IMR-90 (cell line): Measurements from ENCODE around the gene CFAP20. TPM values are rescaled to one million over a fixed set of nuclear protein-coding genes. Genes with fewer than 3 reads are reported as not detected.

Experiments used
- ATAC-seq: fragments of 200-7000 bp; cut with Tn5 transposase; 2 replicates; pipeline ENCODE4 v1.9.1; 2020; ENCODE audit warnings: low read depth, mild to moderate bottlenecking, moderate library complexity
- BruUV-seq: library from RNA; stranded (reverse); fragments of 400-500 nt; replicated peaks from 2 replicates; lab custom pipeline; 2021; lab: Mats Ljungman, UMichigan
- CTCF ChIA-PET: fragments of 300-600 bp; formaldehyde crosslinking; extraction: SDS; loops from one replicate; lab custom pipeline; 2021; ENCODE audit warnings: antibody characterized with exemption; lab: Yijun Ruan, JAX
- POLR2A ChIA-PET: fragments of 300-600 bp; sonication (Branson Sonifier 250); formaldehyde crosslinking; loops from one replicate; lab custom pipeline; 2022; ENCODE audit warnings: antibody characterized with exemption; ENCODE audit not compliant: unreplicated experiment; lab: Charles Lee
- DNase-seq: peaks from one replicate; pipeline ENCODE4 v3.0.0; 2013
- H2AFZ ChIP-seq: replicated peaks from 2 replicates; pipeline ENCODE3; 2013; ENCODE audit warnings: low read length, mild to moderate bottlenecking; ENCODE audit not compliant: poor library complexity
- H2AK5ac ChIP-seq: 2 replicates; pipeline ENCODE4 v1.6.1; 2013; ENCODE audit warnings: low read depth, low read length, inconsistent platforms
- H2AK9ac ChIP-seq: replicated peaks from 2 replicates; pipeline ENCODE3; 2013; ENCODE audit warnings: mild to moderate bottlenecking, low read depth, low read length, moderate library complexity; ENCODE audit not compliant: poor library complexity
- H2BK120ac ChIP-seq: 2 replicates; pipeline ENCODE4 v1.6.1; 2013; ENCODE audit warnings: low read depth, low read length, inconsistent platforms
- H2BK15ac ChIP-seq: 3 replicates; pipeline ENCODE4 v1.6.1; 2013; ENCODE audit warnings: low read depth, low read length, inconsistent platforms
- H2BK20ac ChIP-seq: 2 replicates; pipeline ENCODE4 v1.6.1; 2013; ENCODE audit warnings: low read depth, mild to moderate bottlenecking, inconsistent platforms, low read length, moderate library complexity
- H2BK5ac ChIP-seq: 2 replicates; pipeline ENCODE4 v1.6.1; 2013; ENCODE audit warnings: mild to moderate bottlenecking, low read depth, low read length, inconsistent platforms; ENCODE audit not compliant: poor library complexity, severe bottlenecking
- H3K14ac ChIP-seq: replicated peaks from 2 replicates; pipeline ENCODE4 v1.6.1; 2013; ENCODE audit warnings: low read depth, low read length, inconsistent platforms
- H3K18ac ChIP-seq: 2 replicates; pipeline ENCODE4 v1.6.1; 2013; ENCODE audit warnings: low read depth, low read length, control low read depth
- H3K23ac ChIP-seq: 2 replicates; pipeline ENCODE4 v1.6.1; 2013; ENCODE audit warnings: low read depth, low read length, inconsistent platforms
- H3K27ac ChIP-seq: 2 replicates; pipeline ENCODE4 v1.5.1; 2013; ENCODE audit warnings: mild to moderate bottlenecking, control low read depth, low read length; ENCODE audit not compliant: insufficient read depth
- H3K27me3 ChIP-seq: 2 replicates; pipeline ENCODE4 v1.6.1; 2013; ENCODE audit warnings: low read length; ENCODE audit not compliant: control insufficient read depth, insufficient read depth
- H3K36me3 ChIP-seq: 2 replicates; pipeline ENCODE4 v1.6.1; 2013; ENCODE audit warnings: low read length, mixed read lengths; ENCODE audit not compliant: control insufficient read depth, insufficient read depth
- H3K4ac ChIP-seq: 2 replicates; pipeline ENCODE4 v1.6.1; 2013; ENCODE audit warnings: low read depth, low read length, inconsistent platforms
- H3K4me1 ChIP-seq: 2 replicates; pipeline ENCODE4 v1.6.1; 2013; ENCODE audit warnings: low read length, mixed read lengths; ENCODE audit not compliant: control insufficient read depth, insufficient read depth
- H3K4me2 ChIP-seq: 2 replicates; pipeline ENCODE4 v1.6.1; 2013; ENCODE audit warnings: low read depth, mild to moderate bottlenecking, control low read depth, low read length, moderate library complexity
- H3K4me3 ChIP-seq: 2 replicates; pipeline ENCODE4 v1.5.1; 2013; ENCODE audit warnings: low read depth, mild to moderate bottlenecking, control low read depth, low read length, moderate library complexity; ENCODE audit not compliant: insufficient read depth
- H3K56ac ChIP-seq: 2 replicates; pipeline ENCODE4 v1.6.1; 2013; ENCODE audit warnings: low read length, inconsistent platforms; ENCODE audit not compliant: insufficient read depth; ENCODE audit errors: extremely low read depth
- H3K79me1 ChIP-seq, 2 experiments: 2 replicates each; pipeline ENCODE4 v1.6.1; 2013; ENCODE audit warnings: low read length in 2 of 2, inconsistent platforms in 1 of 2, low read depth in 1 of 2
- H3K9ac ChIP-seq: 2 replicates; pipeline ENCODE4 v1.6.1; 2013; ENCODE audit warnings: low read depth, low read length, control low read depth
- H3K9me1 ChIP-seq: 2 replicates; pipeline ENCODE4 v1.6.1; 2013; ENCODE audit warnings: low read length, inconsistent platforms; ENCODE audit not compliant: insufficient read depth
- H3K9me3 ChIP-seq: 2 replicates; pipeline ENCODE4 v1.6.1; 2013; ENCODE audit warnings: low read length; ENCODE audit not compliant: control insufficient read depth, insufficient read depth
- H4K20me1 ChIP-seq: 2 replicates; pipeline ENCODE4 v1.6.1; 2013; ENCODE audit warnings: low read length, inconsistent platforms; ENCODE audit not compliant: insufficient read depth
- H4K5ac ChIP-seq: 2 replicates; pipeline ENCODE4 v1.6.1; 2013; ENCODE audit warnings: mild to moderate bottlenecking, low read depth, low read length, control low read depth
- H4K8ac ChIP-seq, 2 experiments: 2 replicates each; pipeline ENCODE4 v1.6.1; 2013; ENCODE audit warnings: low read depth in 2 of 2, low read length in 2 of 2, control low read depth in 1 of 2, inconsistent platforms in 1 of 2
- H4K91ac ChIP-seq: 2 replicates; pipeline ENCODE4 v1.6.1; 2013; ENCODE audit warnings: low read depth, low read length, inconsistent platforms; ENCODE audit not compliant: insufficient read depth
- BHLHE40 ChIP-seq: fragments of 150-350 bp; IDR thresholded peaks from 2 replicates; pipeline ENCODE4 v1.6.1; 2016; ENCODE audit warnings: mild to moderate bottlenecking, low read depth, low read length
- FOS ChIP-seq: fragments of 150-350 bp; IDR thresholded peaks from 2 replicates; pipeline ENCODE4 v1.6.1; 2016; ENCODE audit warnings: low read depth, low read length
- MAFK ChIP-seq: IDR thresholded peaks from 2 replicates; pipeline ENCODE4 v1.6.1; 2012; ENCODE audit warnings: low read depth, low read length, improper control_type of control experiment
- MAZ ChIP-seq: IDR thresholded peaks from 2 replicates; pipeline ENCODE4 v1.6.1; 2012; ENCODE audit warnings: low read depth, mild to moderate bottlenecking, low read length, improper control_type of control experiment, moderate library complexity, borderline replicate concordance
- NFE2L2 ChIP-seq: fragments of 150-350 bp; IDR thresholded peaks from 2 replicates; pipeline ENCODE4 v1.6.1; 2016; ENCODE audit warnings: low read depth, mild to moderate bottlenecking, low read length
- SMC3 ChIP-seq: fragments of 150-350 bp; IDR thresholded peaks from 2 replicates; pipeline ENCODE4 v1.6.1; 2016; ENCODE audit warnings: low read depth, mild to moderate bottlenecking, antibody characterized with exemption, low read length, moderate library complexity
- WGBS, 2 experiments: methylation state at CpG; one replicate each; pipeline versions ENCODE4 v1.1.5 to v1.1.7; 2013; ENCODE audit warnings: missing lambda C conversion rate in 2 of 2; ENCODE audit not compliant: insufficient read length in 1 of 2; ENCODE audit errors: extremely low coverage in 2 of 2; 5-methylcytosine and 5-hydroxymethylcytosine counted together
- dilution Hi-C: fragments of 300-500 bp; cut with HindIII; formaldehyde crosslinking; loops from one replicate; pipeline ENCODE4 v1.14.3; 2018; ENCODE audit warnings: low sequenced_read_pairs; ENCODE audit not compliant: unreplicated experiment
- in situ Hi-C: fragments of 300-500 bp; cut with MboI; formaldehyde crosslinking; loops from 3 replicates; pipeline ENCODE4 v1.14.3; 2019; ENCODE audit warnings: low sequenced_read_pairs, inconsistent platforms, mixed read lengths
- intact Hi-C: fragments of 100-400 bp; cut with micrococcal nuclease; formaldehyde crosslinking; loops from 2 replicates; pipeline ENCODE4 v1.10.0; 2022
- polyA plus RNA-seq, 3 experiments: library from polyadenylated mRNA; depleted of rRNA; stranded (reverse); fragments of >200 nt; gene quantifications; 2 replicates each; pipeline ENCODE4 v1.2.3, GENCODE V29; 2012; ENCODE audit warnings: low replicate concordance in 1 of 3
- total RNA-seq: library from RNA; depleted of rRNA; stranded (reverse); fragments of >200 nt; gene quantifications from 2 replicates; pipeline ENCODE4 v1.2.3, GENCODE V29; 2012
- TF ChIP-seq, protein P1 (sequence below): conservative IDR thresholded peaks from 2 replicates; pipeline ENCODE4 v1.5.1; 2012; ENCODE audit warnings: mild to moderate bottlenecking, low read depth, low read length, improper control_type of control experiment
- TF ChIP-seq, protein P2 (sequence below): fragments of 150-350 bp; IDR thresholded peaks from 2 replicates; pipeline ENCODE4 v1.6.1; 2016; ENCODE audit warnings: low read depth, mild to moderate bottlenecking, low read length, moderate library complexity, borderline replicate concordance

The CFAP20 gene
- total and polyA plus RNA-seq, 2 of the 4 experiments (the other 2 are of a cell fraction), result 39.1 to 54.0 TPM

DNA sequence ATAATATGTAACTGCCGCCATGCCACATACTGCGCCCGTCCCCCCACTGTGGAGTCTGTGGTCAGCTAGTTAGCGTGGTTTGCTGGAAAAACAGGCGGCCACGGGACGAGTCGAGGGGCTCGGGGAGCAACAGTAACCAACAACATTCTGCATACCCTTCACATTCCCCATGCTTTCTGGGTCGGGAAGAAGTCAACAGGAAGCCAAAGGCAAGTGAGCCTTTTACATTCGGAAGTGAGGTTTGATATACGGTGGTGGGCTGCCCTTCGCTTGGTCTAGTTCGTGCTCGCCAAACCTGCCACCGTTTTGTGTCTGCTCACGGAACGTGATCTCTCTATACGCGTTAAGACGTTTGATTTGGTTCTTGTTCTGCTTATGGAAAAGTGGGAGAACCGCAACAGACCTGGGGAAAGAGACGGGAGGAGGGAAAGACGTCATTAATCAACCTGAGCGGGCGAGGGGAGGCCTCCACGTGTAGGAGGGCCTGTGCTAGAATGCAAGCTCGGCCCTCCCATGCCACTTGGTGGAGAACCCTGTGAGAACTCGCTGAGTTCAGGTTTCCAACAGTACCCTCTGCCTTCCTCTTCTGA lies 28.9 kb upstream of the CFAP20 start:
- intact Hi-C loops (no loop called here), in situ Hi-C loops (no loop called here), dilution Hi-C loops (no loop called here)
- Histone ChIP-seq H2AK5ac (no peak overlapping the region), H3K4me2 (no peak overlapping the region), H3K18ac (no peak overlapping the region), H2BK5ac (no peak overlapping the region), H3K14ac (no peak overlapping the region), H2BK20ac (no peak overlapping the region), H3K9me1 (no peaks in the 10 kb centered on the region; the same call in 1 of the 2 replicates), H3K9ac (no peak overlapping the region), H3K36me3 (peaks cover 28% of the 10 kb centered on the region), H3K4me3 (no peak overlapping the region), H2AK9ac (no peak overlapping the region), H3K9me3 (no peaks in the 10 kb centered on the region), H3K27me3 (no peaks in the 10 kb centered on the region), H4K8ac (no peak overlapping the region), H3K27ac (no peak overlapping the region), H2AFZ (no peak overlapping the region), H3K4ac (no peak overlapping the region), H4K91ac (no peak overlapping the region), H3K4me1 (no peaks in the 10 kb centered on the region), H3K56ac (no peak overlapping the region), H3K79me1 (no peaks in the 10 kb centered on the region), H2BK15ac (no peak overlapping the region), H3K23ac (no peak overlapping the region), H4K5ac (no peak overlapping the region), H4K20me1 (no peaks in the 10 kb centered on the region), H2BK120ac (no peak overlapping the region)
- no peak for DNase-seq
- 86% methylated on average over 19 of the region's 29 CpGs; no CpG with 5 or more reads in 1 of the 2 experiments for WGBS, 2 experiments
- POLR2A ChIA-PET, result no interaction called here
- CTCF ChIA-PET, result no interaction called here
- TF ChIP-seq MAFK (no peak), MAZ (no peak), SMC3 (no peak), NFE2L2 (no peak), BHLHE40 (no peak), FOS (no peak)
- TF ChIP-seq, protein P1, sequence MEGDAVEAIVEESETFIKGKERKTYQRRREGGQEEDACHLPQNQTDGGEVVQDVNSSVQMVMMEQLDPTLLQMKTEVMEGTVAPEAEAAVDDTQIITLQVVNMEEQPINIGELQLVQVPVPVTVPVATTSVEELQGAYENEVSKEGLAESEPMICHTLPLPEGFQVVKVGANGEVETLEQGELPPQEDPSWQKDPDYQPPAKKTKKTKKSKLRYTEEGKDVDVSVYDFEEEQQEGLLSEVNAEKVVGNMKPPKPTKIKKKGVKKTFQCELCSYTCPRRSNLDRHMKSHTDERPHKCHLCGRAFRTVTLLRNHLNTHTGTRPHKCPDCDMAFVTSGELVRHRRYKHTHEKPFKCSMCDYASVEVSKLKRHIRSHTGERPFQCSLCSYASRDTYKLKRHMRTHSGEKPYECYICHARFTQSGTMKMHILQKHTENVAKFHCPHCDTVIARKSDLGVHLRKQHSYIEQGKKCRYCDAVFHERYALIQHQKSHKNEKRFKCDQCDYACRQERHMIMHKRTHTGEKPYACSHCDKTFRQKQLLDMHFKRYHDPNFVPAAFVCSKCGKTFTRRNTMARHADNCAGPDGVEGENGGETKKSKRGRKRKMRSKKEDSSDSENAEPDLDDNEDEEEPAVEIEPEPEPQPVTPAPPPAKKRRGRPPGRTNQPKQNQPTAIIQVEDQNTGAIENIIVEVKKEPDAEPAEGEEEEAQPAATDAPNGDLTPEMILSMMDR, result no peak
- TF ChIP-seq, protein P2, sequence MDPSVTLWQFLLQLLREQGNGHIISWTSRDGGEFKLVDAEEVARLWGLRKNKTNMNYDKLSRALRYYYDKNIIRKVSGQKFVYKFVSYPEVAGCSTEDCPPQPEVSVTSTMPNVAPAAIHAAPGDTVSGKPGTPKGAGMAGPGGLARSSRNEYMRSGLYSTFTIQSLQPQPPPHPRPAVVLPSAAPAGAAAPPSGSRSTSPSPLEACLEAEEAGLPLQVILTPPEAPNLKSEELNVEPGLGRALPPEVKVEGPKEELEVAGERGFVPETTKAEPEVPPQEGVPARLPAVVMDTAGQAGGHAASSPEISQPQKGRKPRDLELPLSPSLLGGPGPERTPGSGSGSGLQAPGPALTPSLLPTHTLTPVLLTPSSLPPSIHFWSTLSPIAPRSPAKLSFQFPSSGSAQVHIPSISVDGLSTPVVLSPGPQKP, result no peak
- no peak for ATAC-seq
- no TSS peak for BruUV-seq
